ENCODE data around the gene KCNJ5. TPM values are rescaled to one million over a fixed set of nuclear protein-coding genes. Genes with fewer than 3 reads are reported as not detected.
"Not testable (repeated sequence)": the region's sequence is repeated elsewhere in the genome, so short reads cannot be mapped to it uniquely, and the experiment has no call there.

Gene KCNJ5
- total RNA-seq, 1 experiment from 2014 or later, result 0.11 TPM

- Histone ChIP-seq H3K56ac (ENCODE audit: insufficient read length, low read depth, low read length) (no peak overlapping the region), H3T11ph (ENCODE audit: low read length) (no peak overlapping the region), H3K4me1 (ENCODE audit: insufficient read depth, low read length) (no peaks in the 10 kb centered on the region), H4K20me1 (ENCODE audit: control insufficient read depth, insufficient read depth, insufficient read length) (no peaks in the 10 kb centered on the region), H3K27me3 (ENCODE audit: insufficient read depth, low read length) (no peaks in the 10 kb centered on the region; the same call in 1 of the 2 replicates), H3K23ac (ENCODE audit: insufficient read length, low read depth, low read length) (no peak overlapping the region), H2BK15ac (ENCODE audit: low read depth, low read length) (no peak overlapping the region), H3K4ac (ENCODE audit: low read depth, low read length) (no peak overlapping the region), H4K8ac (replicated peaks; ENCODE audit: insufficient read length, low read depth, low read length) (no peak overlapping the region), H2AK5ac (ENCODE audit: insufficient read length, low read length) (no peak overlapping the region), H2AFZ (ENCODE audit: low read length) (no peak overlapping the region), H3K9ac (ENCODE audit: extremely low read depth, insufficient read length, low read length) (no peak overlapping the region), H3K9me3 (ENCODE audit: control insufficient read depth, low read depth, low read length) (no peaks in the 10 kb centered on the region), H4K5ac (ENCODE audit: insufficient read length, low read depth, low read length) (no peak overlapping the region), H3K18ac (ENCODE audit: insufficient read length, low read depth, low read length) (no peak overlapping the region), H3K4me2 (ENCODE audit: insufficient read depth, insufficient read length, low read length) (no peak overlapping the region), H2BK120ac (ENCODE audit: low read depth, low read length, poor library complexity, severe bottlenecking) (no peak overlapping the region), H3K79me2 (ENCODE audit: insufficient read depth, low read length) (no peaks in the 10 kb centered on the region), H2BK12ac (ENCODE audit: insufficient read length, low read depth, low read length) (no peak overlapping the region), H4K91ac (ENCODE audit: insufficient read length, low read depth, low read length) (no peak overlapping the region), H3K79me1 (ENCODE audit: insufficient read depth, low read depth, low read length, poor library complexity, severe bottlenecking) (no peaks in the 10 kb centered on the region), H3K23me2 (ENCODE audit: insufficient read length, low read depth, low read length, poor library complexity, severe bottlenecking) (no peaks in the 10 kb centered on the region), H2BK20ac (ENCODE audit: low read depth, low read length, poor library complexity, severe bottlenecking) (no peak overlapping the region), H3K14ac (ENCODE audit: insufficient read depth, low read length) (no peak overlapping the region), H2BK5ac (ENCODE audit: insufficient read length, low read length) (no peak overlapping the region), H3K27ac (ENCODE audit: insufficient read length, low read depth, low read length) (no peak overlapping the region)
- TF ChIP-seq CTCF (conservative IDR thresholded peaks at IDR 0.05), result no peak
- DNase-seq, result no peak
- H3K4me1 Mint-ChIP-seq, result peaks cover 2 to 5% of the 10 kb centered on the region in 2 experiments; a peak in 3 of 4 replicates
- H3K27me3 Mint-ChIP-seq (ENCODE audit: low read depth), result peaks cover 67% of the 10 kb centered on the region
- no peak overlapping the region for H3K27ac Mint-ChIP-seq
- peaks cover 0 to 7% of the 10 kb centered on the region in 2 experiments; a peak in 4 of 5 replicates for H3K9me3 Mint-ChIP-seq
- no peak overlapping the region for H3K4me3 Mint-ChIP-seq
- no peaks in the 10 kb centered on the region for H3K36me3 Mint-ChIP-seq (ENCODE audit: insufficient read depth in 1 of 3, low read depth in 3 of 3)
- WGBS (ENCODE audit: extremely low coverage, insufficient read length, low lambda C conversion rate), result no CpG with 5 or more reads among the region's 5 CpGs
Measured at GRCh38 chr11:128919216-128919615, 28.1 kb downstream of the KCNJ5 start.

- not testable (repeated sequence) for H3K9me3 ChIP-seq (ENCODE audit: control insufficient read depth, low read depth, low read length); H4K5ac ChIP-seq (ENCODE audit: insufficient read length, low read depth, low read length); H3K4me1 ChIP-seq (ENCODE audit: insufficient read depth, low read length); H2BK12ac ChIP-seq (ENCODE audit: insufficient read length, low read depth, low read length); H3K79me2 ChIP-seq (ENCODE audit: insufficient read depth, low read length); H3K56ac ChIP-seq (ENCODE audit: insufficient read length, low read depth, low read length); H3K9ac ChIP-seq (ENCODE audit: extremely low read depth, insufficient read length, low read length); H3K9me3 Mint-ChIP-seq; H3K4me3 Mint-ChIP-seq; H2BK20ac ChIP-seq (ENCODE audit: low read depth, low read length, poor library complexity, severe bottlenecking); H3K79me1 ChIP-seq (ENCODE audit: insufficient read depth, low read depth, low read length, poor library complexity, severe bottlenecking); H4K91ac ChIP-seq (ENCODE audit: insufficient read length, low read depth, low read length); H2AFZ ChIP-seq (ENCODE audit: low read length); H4K8ac ChIP-seq (replicated peaks; ENCODE audit: insufficient read length, low read depth, low read length); H3K4me2 ChIP-seq (ENCODE audit: insufficient read depth, insufficient read length, low read length); H3K36me3 Mint-ChIP-seq (ENCODE audit: insufficient read depth in 1 of 3, low read depth in 3 of 3); H3K27ac Mint-ChIP-seq; H4K20me1 ChIP-seq (ENCODE audit: control insufficient read depth, insufficient read depth, insufficient read length); H3K4me1 Mint-ChIP-seq; H3K23ac ChIP-seq (ENCODE audit: insufficient read length, low read depth, low read length); H2AK5ac ChIP-seq (ENCODE audit: insufficient read length, low read length); H3K4ac ChIP-seq (ENCODE audit: low read depth, low read length); H3K27ac ChIP-seq (ENCODE audit: insufficient read length, low read depth, low read length); H2BK5ac ChIP-seq (ENCODE audit: insufficient read length, low read length); H3K14ac ChIP-seq (ENCODE audit: insufficient read depth, low read length); H3K27me3 ChIP-seq (ENCODE audit: insufficient read depth, low read length); H3T11ph ChIP-seq (ENCODE audit: low read length); H2BK15ac ChIP-seq (ENCODE audit: low read depth, low read length); H3K23me2 ChIP-seq (ENCODE audit: insufficient read length, low read depth, low read length, poor library complexity, severe bottlenecking); H3K18ac ChIP-seq (ENCODE audit: insufficient read length, low read depth, low read length); DNase-seq; H2BK120ac ChIP-seq (ENCODE audit: low read depth, low read length, poor library complexity, severe bottlenecking)
- H3K27me3 Mint-ChIP-seq (ENCODE audit: low read depth), result peaks cover 68% of the 10 kb centered on the region
- WGBS (ENCODE audit: extremely low coverage, insufficient read length, low lambda C conversion rate), result no CpG with 5 or more reads among the region's 7 CpGs
Measured at GRCh38 chr11:128919635-128920034, 28.5 kb downstream of the KCNJ5 start.

All from H9 (cell line).